Esophagus mucosa (tissue), 1 donor: ENCODE measurements around the gene CEACAM20. TPM values are rescaled to one million over a fixed set of nuclear protein-coding genes. Genes with fewer than 3 reads are reported as not detected.
"Not testable (repeated sequence)": the region's sequence is repeated elsewhere in the genome, so short reads cannot be mapped to it uniquely, and the experiment has no call there.

Experiments used
- ATAC-seq: fragments of 200-7000 bp; cut with Tn5 transposase; one replicate; pipeline ENCODE4 v1.9.1; 2020
- total RNA-seq: library from RNA; stranded (reverse); gene quantifications from one replicate; pipeline ENCODE4 v1.2.4, GENCODE V29; 2023
- donor health status: DM: yes; HTN: yes; CAD: no.

The CEACAM20 gene
- not detected for total RNA-seq

DNA sequence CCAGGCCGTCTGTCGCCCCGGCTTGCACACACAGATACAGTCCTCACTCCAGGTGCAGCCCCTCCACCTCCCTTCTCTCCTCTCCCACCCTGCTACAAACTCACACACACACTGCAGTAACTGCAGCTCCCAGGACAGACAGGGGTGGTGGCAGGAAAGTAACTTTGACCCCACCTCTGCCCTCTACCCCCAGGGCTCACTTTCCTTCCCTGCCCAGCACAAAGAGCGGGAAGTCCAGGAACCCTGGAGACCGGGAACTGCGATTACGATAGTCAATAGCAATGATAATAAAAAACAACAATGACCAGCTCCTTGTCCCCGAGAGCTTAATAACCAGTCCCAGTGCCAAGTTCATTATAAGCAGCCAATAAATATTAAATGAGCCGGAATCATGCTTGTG lies at the start of gene CEACAM20:
Gene CEACAM20 (minus strand): TSS at position 140 of the 400 bp plus-strand sequence. CDS start 166 bp downstream, outside the sequence.
- ATAC-seq, result no peak

DNA sequence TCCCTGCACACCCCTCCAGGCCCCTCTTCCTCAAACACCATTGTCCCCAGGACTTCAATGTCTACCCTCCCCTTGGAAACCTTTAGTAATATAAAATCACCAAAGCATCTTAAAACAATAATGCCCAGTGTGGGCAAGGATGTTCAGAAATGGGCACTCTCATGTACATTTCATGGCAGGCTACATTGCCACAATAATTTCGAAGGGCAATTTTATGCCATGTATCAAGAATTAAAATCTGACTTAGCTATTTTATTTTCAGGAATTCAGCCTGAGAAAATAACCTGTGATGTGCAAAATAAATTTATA lies 48.0 kb upstream of the CEACAM20 start:
- no peak for ATAC-seq

DNA sequence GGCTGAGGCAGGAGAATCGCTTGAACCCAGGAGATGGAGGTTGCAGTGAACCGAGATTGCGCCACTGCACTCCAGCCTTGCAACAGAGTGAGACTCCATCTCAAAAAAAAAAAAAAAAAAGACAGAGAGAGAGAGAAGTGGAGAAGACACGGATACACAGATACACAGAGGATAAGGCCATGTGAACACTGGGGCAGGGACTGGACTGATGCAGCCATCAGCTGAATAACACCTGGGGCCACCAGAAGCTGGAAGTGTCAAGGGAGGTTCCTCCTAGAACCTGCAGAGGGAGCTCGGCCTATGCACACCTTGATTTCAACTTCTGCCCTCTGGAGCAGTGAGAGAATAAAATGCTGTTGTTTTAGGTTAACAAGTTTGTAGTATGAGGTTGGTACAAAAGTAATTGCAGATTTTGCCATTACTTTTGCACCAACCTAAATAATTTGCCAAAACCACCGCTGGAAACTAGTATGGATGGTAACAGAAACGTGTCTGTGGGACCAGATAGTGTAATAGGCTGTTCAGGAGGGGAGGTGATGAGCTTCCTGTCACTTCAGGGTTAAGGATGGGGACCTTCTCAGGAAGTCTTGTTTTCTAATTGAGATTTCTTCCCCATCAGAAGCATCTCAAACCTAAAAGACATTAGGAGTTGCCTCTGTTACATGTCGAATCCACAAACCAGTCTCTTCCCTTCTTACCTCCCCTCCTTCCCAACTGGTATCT lies 47.5 kb upstream of the CEACAM20 start:
- ATAC-seq, result peak; percentile 81

DNA sequence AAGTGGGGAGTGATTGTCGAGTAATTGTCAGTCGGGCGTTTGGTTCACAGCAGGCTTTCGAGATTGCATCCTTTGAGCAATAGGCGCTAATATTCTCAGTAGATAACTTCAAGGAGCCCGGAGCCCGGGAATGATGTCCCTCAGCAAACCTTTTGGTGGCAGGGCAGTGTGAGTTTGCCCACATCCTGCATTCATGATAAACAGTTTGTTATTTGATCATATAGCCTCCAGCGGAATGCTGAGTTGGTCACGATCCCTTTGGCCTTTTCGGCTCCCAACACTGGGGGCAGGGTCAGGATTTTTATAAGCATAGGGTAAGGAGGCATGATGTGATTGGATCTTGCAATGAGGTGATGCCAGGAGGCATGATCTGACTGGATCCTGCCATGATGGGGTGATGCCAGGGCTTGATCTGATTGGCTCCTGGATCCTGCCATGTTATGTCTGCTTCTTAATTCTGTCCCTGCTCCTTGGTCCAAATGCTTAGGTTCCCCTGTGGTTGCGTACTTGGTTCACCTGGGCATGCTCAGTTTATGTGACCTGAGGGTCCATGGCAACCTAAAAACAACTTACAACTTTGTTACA lies 45.7 kb upstream of the CEACAM20 start:
- no peak for ATAC-seq

GRCh38 chr19:44574186-44574950 lies 44.9 kb upstream of the CEACAM20 start:
- ATAC-seq, result no peak

DNA sequence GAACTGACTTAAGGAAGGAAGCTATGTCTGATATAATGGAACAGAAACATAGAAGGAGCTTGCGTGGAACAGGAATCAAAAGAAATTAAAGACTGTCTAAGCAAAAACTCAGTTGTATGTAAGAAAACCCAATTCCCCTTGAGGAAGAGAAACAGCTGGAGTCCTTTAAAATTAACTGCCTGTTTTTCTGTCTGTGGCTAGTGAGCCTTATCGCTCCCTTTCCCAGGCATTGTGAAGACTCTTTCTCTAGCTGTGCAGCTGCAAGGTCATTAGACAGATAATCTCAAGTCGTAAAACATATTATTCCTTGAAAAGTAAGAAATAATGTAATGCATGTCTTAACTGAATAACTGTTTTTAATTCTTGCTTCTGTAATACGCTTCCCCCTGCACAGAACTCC lies 44.2 kb upstream of the CEACAM20 start:
- ATAC-seq, result no peak

DNA sequence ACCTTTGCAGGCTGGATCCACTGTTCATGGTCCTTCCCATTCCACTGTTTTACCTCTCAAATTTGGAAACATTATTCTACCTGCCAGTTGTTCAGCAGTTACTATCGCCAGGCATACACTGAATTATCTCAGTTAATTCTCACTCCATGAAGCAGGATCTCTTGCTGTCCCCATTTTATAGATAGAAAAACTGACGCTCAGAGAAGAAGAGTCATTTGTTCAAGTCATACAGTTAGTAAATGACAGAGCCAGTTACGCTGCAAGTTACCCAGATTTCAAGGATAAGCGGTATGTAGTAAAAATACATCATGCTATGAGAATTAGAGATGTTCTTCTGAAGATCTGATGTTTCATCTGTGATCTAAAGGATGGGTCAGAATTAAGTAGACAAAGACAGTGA lies 43.7 kb upstream of the CEACAM20 start:
- no peak for ATAC-seq

GRCh38 chr19:44572581-44572900 lies 43.1 kb upstream of the CEACAM20 start:
- no peak for ATAC-seq

DNA sequence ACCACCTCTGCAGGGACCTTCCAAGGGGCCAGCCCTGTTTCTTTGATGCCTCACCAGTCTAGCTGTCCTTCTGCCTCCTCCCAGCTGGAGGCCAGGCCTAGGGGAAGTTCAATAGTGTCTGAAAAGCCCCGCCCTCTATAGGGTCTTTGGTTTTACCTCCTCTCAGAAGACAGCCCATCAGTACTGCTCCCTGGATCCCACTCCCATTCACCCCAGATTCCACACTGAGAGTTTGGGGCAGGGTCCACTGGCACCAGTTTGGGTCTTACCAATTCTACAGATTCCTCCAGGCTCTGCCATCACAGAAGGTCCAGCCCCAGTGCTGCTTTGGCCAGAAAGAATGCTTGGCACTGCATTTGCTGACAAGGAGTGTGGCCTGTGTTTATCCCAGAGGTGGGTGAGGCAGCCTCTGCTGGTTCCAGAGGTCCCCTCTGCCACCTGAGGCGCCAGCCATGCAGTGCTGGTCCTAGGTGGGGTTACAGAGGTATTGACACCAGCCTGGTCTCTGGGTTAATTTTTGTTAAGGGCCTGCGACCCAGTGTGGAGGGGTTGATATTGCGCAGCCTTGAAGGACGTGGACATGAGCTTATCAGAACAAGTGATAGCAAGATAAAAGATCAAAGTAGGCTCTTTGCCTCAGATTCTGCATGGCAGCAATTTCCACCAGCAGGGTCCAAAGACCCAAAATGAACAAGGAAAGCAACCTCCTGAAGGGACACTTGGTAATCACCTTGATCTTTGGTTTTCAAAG lies 42.5 kb upstream of the CEACAM20 start:
- no peak for ATAC-seq

DNA sequence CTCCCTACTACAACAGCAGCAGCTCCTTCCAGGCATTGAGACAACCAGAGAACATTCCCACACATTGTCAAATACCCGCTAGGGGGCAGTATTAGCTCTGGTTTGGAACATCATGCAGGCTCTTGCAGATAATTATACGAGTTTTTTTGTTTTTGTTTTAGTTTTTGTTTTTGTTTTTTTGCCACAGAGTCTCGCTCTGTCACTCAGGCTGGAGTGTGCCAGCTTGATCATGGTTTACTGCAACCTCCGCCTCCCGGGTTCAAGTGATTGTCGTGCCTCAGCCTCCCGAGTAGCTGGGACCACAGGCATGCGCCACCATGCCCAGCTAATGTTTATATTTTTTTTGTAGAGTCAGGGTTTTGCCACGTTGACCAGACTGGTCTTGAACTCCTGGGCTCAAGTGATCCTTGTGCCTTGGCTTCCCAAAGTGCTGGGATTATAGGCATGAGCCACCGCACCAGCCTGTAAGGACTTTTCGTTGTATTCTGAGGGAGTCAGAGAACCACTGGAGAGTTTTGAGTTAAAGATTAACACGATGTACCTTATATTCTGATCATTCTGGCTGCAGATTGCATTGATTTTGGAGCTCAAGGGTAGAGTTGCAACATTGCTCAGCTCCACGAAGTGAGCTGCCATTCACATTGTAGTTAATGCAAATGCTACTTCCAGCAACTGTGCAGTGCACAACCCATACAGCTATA lies 41.7 kb upstream of the CEACAM20 start:
- peak; percentile 70 for ATAC-seq

DNA sequence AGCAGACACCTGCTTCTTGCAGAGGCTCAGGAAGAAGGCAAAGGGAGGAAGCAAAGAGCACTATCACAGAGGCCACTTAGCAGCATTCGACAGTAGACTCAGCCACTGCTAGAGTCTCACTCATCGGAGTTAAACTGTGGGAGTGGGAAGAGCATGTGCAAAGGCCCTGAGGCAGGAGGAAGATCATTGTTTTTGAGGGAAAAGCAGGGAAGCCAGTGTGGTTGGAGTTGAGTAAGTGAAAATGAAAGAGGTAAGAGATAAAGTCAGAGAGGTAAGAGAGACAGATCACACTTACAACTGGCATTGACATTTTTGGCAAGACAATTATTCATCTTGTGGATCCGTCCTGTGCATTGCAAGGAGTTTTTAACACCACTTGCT lies 41.1 kb upstream of the CEACAM20 start:
- ATAC-seq, result no peak

DNA sequence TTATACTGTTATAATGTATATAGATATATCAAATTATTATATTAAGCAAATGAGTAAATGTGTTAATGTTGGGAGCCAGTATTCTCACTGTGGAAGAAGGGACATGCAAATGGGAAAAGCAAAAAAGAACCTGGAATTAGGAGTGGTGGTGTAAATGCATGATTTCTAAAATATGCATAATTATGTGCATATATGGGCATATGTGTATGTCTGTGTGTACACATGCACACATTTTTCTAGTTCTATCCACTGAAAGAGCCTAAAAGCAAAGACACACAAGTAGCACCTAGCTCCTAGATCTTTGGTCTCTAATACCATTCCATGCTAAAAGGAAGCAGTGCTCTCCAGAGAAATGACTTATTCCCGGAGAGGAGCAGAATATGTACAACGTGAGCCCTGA lies 38.3 kb upstream of the CEACAM20 start:
- ATAC-seq, result no peak

GRCh38 chr19:44566984-44567383 lies 37.5 kb upstream of the CEACAM20 start:
- ATAC-seq, result no peak

DNA sequence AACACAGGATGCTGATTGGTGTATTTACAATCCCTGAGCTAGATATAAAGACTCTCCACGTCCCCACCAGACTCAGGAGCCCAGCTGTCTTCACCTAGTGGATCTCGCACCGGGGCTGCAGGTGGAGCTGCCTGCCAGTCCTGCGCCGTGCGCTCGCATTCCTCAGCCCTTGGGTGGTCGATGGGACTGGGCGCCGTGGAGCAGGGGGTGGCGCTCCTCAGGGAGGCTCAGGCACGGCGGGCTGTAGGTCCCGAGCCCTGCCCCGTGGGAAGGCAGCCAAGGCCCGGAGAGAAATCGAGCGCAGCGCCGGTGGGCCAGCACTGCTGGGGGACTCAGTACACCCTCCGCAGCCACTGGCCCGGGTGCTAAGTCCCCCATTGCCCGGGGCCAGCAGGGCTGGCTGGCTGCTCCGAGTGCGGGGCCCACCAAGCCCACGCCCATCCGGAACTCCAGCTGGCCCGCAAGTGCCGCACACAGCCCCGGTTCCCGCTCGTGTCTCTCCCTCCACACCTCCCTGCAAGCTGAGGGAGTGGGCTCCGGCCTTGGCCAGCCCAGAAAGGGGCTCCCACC lies 33.7 kb upstream of the CEACAM20 start:
- not testable (repeated sequence) for ATAC-seq

- ATAC-seq, result no peak
These were observed 28.5 kb upstream of the CEACAM20 start for GRCh38 chr19:44557933-44558332.

GRCh38 chr19:44554641-44555246 lies 25.3 kb upstream of the CEACAM20 start:
- ATAC-seq, result no peak

DNA sequence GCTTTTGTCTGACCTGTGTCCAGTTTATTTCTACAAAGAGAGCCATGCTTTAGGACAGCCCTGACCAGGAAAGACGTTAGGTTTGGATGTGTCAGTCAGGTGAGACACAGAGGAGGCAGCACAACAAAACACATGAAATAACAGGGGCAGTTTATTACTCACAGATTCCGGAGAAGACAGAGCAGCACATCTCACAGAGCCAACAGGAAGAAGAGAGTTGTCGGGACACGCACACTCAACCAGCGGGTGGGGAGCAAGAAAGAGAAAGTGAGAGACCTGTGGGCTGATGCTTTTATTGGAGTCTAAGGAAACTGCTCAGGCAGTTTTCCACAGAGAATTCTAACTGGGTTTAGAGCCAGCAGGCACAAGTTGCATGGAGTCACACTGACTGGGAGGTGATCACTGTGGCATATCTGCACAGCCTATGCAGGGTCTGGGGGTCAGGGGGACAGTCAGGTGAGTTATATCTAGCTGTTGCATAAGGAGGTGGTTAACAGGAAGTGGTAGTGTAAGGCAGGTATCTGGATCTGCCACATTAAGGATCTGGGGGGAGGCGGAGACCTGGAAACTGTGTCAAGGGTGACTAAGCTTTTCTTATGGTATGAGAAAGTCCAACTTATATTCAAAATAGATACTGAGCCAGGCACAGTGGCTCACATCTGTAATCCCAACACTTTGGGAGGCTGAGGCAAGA lies 24.1 kb upstream of the CEACAM20 start:
- peak; percentile 79 for ATAC-seq

GRCh38 chr19:44552324-44552723 lies 22.8 kb upstream of the CEACAM20 start:
- ATAC-seq, result peak; percentile 57

DNA sequence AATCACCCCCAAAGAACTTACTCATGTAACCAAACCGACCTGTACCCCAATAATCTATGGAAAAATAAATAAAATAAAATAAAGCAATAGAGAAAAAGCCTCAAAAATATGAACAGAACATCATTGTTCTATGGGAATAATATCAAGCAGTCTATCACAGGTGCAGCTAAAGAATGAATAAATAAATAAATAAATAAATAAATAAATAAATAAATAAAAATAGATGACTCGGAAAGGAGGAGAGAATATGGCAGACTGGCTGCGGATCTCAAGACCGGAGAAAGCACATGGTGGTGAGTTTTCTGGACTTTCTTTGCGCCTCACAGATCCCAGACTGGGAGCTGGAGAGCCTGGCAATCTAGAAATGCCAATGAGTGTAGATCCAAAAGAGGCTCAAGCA lies 22.4 kb upstream of the CEACAM20 start:
- ATAC-seq, result no peak

GRCh38 chr19:44550976-44551375 lies 21.5 kb upstream of the CEACAM20 start:
- not testable (repeated sequence) for ATAC-seq

DNA sequence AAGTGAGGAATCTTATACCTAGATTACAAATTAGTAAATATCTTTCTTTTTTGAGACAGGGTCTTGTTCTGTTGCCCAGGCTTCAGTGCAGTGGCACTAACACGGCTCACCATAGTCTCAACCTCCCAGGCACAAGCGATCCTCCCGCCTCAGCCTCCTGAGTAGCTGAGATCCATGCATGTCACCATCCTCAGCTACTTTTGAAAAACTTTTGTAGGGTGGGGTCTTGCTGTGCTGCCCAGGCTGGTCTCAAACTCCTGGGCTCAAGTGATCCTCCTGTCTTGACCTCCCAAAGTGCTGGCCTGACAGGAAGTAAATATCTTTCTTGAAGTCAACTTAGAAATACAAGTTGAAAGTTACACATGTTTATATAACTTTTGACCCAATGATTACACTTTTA lies 20.0 kb upstream of the CEACAM20 start:
- no peak for ATAC-seq
